Measurements from ENCODE around the gene GPC5.
A peak's percentile ranks its signal among the peaks of the same experiment; 100 is the strongest.

GPC5 gene

DNA sequence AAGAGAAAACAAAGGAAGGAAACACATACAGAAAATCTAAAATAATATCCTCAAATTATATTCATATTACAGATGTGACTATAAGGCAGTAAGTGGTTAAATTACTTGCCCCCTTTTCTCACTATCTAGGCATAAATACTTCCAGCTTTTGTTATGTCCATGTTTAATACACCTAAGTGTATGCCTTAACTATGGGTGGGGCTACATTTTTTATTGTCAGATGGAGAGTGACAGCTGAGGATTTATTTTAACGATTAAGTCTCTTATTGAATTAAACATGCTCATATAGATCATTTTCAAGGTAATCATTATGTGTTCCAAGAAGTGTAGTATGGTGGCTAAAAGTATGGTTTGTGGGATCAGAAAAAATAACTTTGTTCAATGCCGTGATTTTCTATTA, 909.3 kb downstream of the GPC5 start:
- DNase-seq: no peak

GRCh38 chr13:92312823-92313222, 914.4 kb downstream of the GPC5 start:
- no peak for DNase-seq

GRCh38 chr13:92313382-92313781, 915.0 kb downstream of the GPC5 start:
- DNase-seq: no peak

GRCh38 chr13:92315265-92315664, 916.8 kb downstream of the GPC5 start:
- no peak for DNase-seq

DNA sequence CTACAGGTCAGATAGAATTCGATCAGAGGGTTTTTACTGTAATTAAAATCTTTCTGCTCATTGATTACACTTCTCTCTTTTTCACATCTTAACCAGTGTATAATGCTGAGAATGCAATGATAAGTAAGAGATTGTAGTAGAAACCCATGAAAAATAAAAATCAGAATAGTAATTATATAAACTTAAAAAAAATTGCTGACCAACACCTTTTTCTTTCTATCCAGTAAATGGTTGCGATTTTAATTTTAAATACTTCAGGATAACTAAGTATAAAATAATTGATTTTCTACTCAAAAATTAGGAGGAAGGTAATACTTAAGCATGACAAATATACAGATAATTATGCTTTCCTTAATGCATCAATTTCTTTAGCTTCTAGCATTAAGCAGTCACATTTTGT, 917.6 kb downstream of the GPC5 start:
- DNase-seq: no peak

DNA sequence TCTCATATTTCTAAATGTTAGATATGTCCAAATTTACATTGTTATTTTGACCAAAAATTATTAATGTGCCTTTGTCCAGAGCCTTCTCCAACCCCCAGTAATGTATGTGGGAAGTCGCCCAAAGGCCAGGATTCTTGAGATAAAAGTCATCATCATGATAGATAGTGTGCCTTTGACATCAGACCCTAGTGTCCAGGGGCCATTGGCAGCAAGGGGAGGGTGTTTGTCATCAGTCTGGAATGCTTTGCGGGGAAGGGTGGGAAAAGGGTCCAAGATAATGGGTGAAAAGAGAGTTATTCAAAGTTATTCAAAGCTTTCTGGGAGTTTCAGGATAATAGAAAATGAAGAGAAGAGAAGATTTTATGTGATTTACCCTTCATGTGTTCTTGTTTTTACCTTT, 918.6 kb downstream of the GPC5 start:
- no peak for DNase-seq

DNA sequence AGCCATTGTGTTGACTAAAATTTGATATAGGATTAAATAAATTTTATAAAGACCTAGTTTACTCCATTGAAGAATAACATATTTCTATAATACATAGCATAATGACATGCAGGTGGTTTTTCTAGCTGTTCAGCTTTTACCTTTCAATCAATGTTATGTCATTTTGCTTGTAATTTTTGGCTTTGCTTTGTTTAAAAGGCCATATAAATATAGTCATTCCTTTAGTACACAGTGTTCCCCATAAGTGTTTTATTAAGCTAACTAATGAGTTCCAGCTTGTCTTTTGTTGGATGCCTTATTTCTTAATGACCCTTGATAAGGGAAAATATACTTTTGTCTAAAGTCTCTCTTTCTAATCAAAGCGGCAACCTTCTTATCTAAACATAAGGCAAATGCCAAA, 921.9 kb downstream of the GPC5 start:
- no peak for DNase-seq

DNA sequence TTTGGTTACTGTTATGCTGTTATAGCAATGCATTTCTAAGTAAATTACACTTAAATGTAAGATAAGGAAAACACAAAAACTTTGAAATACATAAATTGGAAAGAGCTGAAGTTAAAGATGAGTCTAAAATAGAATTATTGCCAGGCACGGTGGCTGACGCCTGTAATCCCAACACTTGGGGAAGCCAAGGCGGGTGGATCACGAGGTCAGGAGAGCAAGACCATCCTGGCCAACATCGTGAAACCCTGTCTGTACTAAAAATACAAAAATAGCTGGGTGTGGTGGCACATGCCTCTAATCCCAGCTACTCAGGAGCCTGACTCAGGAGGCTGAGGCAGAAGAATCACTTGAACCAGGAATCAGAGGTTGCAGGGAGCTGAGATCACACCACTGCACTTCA, 922.8 kb downstream of the GPC5 start:
- no peak for DNase-seq

DNA sequence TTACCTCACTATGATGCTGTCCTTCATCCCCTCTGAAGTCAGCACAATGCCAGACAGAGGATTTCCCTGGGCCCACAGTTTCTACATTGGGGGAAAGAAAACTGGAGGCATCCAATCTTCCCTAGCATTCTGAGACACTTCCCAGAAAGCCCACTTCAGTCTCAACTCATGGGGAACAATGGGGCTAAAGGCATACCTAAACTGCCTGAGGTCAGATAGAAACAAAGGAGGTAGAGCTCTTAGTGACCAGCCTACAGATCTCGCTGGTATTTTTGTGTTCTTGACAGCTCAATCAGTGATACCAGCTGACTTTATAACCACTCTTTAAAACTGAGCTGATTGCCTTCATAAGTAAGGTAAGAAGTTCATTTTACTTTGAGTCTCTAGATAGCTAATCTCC, 947.2 kb downstream of the GPC5 start:
- DNase-seq: no peak

DNA sequence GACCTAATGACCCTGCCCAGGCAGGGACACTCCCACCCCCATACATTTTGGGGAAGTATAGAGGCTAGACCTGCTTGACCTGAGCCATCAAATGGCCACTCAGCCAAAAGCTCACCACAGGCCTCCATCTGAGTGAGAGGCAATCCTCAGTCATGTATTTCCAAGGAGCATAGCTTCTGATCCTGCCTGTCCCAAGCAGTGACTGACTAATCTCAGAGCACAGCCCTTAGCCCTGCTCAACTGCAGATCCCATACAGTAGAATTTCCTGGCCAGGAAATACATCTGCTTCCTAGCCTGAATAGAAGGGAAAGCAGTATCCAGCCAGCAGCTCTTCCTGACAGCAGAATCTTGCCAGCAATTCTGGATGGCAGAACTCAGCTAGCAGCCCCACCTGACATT, 947.6 kb downstream of the GPC5 start:
- DNase-seq: no peak

- DNase-seq: no peak
These were observed 956.2 kb downstream of the GPC5 start for GRCh38 chr13:92354583-92354982.

- peak; percentile 8 to 70 for DNase-seq
These were observed 956.8 kb downstream of the GPC5 start for GRCh38 chr13:92355213-92355612.

DNA sequence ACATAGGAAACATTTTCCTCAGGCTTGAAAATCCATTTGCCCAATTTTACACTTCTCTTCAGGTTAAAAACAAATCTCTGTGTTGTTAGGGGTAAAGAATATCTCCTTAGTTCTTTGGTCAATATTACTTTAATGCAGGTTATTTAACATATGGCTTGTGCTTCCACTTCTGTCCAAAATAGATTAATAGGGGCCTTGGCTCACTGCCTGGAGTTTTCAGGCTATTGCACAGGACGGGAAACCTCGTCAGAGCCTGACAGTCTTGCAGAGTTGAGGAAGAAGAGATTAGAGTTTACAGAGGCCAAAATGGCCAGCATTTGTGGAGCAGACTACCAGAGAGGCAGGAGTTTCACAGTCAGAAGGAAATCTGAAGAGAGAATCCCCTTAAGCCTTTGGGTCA, 964.3 kb downstream of the GPC5 start:
- no peak for DNase-seq

GRCh38 chr13:92365904-92366303, 967.5 kb downstream of the GPC5 start:
- no peak for DNase-seq

GRCh38 chr13:92377396-92377795, 979.0 kb downstream of the GPC5 start:
- no peak for DNase-seq

GRCh38 chr13:92379371-92379770, 981.0 kb downstream of the GPC5 start:
- DNase-seq: no peak

- DNase-seq: no peak
These were observed 986.0 kb downstream of the GPC5 start for GRCh38 chr13:92384410-92384809.

GRCh38 chr13:92387245-92387644, 988.8 kb downstream of the GPC5 start:
- DNase-seq: no peak

DNA sequence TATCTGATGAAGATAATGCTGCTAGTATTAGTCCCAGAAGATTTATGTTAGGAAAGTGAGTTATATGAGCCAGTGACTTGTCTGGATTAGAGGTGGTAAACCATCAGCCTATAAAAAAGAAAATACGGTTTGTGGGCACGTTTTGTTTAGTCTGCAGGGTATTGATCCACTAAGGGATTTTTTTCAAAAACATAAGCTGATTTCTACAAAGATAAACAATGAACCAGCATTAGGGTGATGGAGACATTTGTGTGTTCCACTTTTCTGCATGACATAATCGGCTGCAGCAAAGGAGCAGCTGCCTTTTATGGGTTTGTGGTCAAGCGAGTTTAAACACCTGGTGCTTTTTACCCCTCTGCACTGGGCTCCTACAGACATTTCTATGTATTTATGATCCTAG, 991.8 kb downstream of the GPC5 start:
- peak; percentile 50 to 64 for DNase-seq

GRCh38 chr13:92403606-92404005, 1005.2 kb downstream of the GPC5 start:
- no peak for DNase-seq

DNA sequence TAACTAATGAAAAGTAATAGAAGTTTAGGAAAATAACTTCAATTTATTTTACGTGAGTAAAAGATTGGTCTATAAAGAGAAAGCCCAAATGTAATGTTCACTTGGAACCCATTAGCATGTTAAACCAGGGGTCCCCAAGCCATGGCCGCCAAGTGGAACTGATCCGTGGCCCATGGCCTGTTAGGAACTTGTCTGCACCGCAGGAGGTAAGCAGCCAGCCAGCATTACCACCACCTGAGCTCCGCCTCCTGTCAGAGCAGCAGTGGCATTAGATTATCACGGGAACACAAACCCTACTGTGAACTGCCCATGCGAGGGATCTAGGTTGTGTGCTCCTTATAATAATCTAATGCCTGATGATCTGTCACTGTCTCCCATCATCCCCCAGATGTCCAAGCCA, 1009.4 kb downstream of the GPC5 start:
- DNase-seq: no peak

GRCh38 chr13:92412481-92412880, 1014.1 kb downstream of the GPC5 start:
- no peak for DNase-seq

GRCh38 chr13:92412996-92413395, 1014.6 kb downstream of the GPC5 start:
- no peak for DNase-seq

- no peak for DNase-seq
These were observed 1015.0 kb downstream of the GPC5 start for GRCh38 chr13:92413452-92413851.

DNA sequence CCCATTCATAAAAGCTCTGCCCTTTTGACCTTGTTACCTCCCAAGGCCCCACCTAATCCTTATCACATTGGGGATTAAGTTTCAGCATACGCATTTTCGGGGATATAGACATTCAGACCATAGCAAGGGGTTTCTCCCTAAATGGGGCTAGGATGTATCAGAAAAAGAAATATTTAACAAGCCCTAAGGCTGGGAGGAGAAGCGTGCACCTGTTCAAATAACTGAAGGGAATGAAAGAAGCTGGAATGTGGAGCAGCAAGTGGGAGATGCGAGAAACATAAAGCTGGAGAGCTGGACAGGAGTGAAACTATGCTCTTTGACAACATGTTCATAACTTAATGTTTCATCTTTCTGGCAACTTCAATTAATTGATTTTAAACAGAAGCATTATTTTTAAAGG, 1016.4 kb downstream of the GPC5 start:
- no peak for DNase-seq

DNA sequence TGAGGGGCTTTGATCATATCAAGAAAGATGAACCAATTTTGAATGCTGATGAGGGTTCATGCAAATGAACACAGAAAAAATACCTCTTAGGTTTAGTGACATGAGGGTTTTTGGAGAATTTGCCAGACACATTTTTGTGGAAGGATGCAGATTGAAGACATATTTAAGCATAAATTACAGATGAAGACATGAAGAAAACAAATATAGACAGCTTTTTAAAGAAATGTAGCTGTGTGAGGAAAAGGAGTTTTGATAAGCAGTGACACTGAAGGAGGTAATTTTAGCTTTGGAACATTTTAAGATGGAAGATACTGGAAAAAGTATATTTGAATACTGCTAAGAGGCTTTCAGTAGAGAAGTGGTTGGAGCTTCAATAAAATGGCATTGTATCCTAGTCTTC, 1017.4 kb downstream of the GPC5 start:
- no peak for DNase-seq

All from NCI-H526 (cell line).